ENCODE measurements around the gene MACROD2. TPM values are rescaled to one million over a fixed set of nuclear protein-coding genes. Genes with fewer than 3 reads are reported as not detected.

Gene MACROD2
- total RNA-seq, 4 donors from 2014 or later, result 8.7 to 17.8 (median 10.8) TPM

DNA sequence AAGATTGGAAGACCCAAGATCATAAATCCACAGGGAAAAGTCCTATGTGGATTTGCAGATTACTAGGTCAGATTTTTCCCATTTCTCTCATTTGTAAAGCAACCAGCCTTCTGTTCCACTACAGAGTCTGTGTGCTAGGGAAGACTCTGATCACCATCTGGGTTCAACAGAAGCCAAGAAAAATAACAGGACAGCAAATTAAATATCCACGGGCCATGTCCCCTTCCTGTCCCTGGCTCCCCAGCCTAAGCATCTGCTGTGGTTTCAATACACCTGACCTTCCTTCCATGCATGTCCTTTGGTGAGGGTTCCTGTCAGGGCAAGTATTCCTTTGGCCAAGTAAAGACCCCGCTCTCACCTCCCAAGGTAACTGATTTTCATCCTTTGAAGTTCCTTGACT lies 2019.1 kb downstream of the MACROD2 start:
- no peak overlapping the region for H3K27ac ChIP-seq
- 81 to 89% methylated on average over 2 of the region's 2 CpGs for WGBS, 2 donors

GRCh38 chr20:16017656-16018055 lies 2022.3 kb downstream of the MACROD2 start:
- DNase-seq, result no peak
- Histone ChIP-seq H3K27ac (no peak overlapping the region), H3K27me3 (no peaks in the 10 kb centered on the region), H3K9me3 (no peaks in the 10 kb centered on the region), H3K4me1 (no peaks in the 10 kb centered on the region), H3K4me3 (replicated peaks in 1 of 3) (no peak overlapping the region), H3K36me3 (no peaks in the 10 kb centered on the region)
- intact Hi-C loops (cut with DNase I), result no loop called here
- TF ChIP-seq POLR2A (IDR thresholded peaks at IDR 0.05), result no peak
- no peak for TF ChIP-seq CTCF (IDR thresholded peaks at IDR 0.05)
- 77 to 83% methylated on average over 1 of the region's 1 CpG for WGBS, 2 donors

More for the DNA sequence above, 2019.1 kb downstream of the MACROD2 start:
- TF ChIP-seq POLR2A (IDR thresholded peaks at IDR 0.05), result no peak
- DNase-seq, result no peak
- Histone ChIP-seq H3K36me3 (no peaks in the 10 kb centered on the region), H3K9me3 (no peaks in the 10 kb centered on the region), H3K27me3 (no peaks in the 10 kb centered on the region), H3K4me1 (no peaks in the 10 kb centered on the region), H3K4me3 (replicated peaks in 1 of 3) (no peak overlapping the region)
- intact Hi-C loops (cut with DNase I), result no loop called here

- no peaks in the 10 kb centered on the region for H3K4me1 ChIP-seq
- H3K27ac ChIP-seq, result no peak overlapping the region
- H3K27me3 ChIP-seq, result no peaks in the 10 kb centered on the region
- H3K4me3 ChIP-seq (replicated peaks in 1 of 3), result no peak overlapping the region
- no peak for DNase-seq
- H3K36me3 ChIP-seq, result no peaks in the 10 kb centered on the region
- TF ChIP-seq POLR2A (IDR thresholded peaks at IDR 0.05), result no peak
- TF ChIP-seq CTCF (IDR thresholded peaks at IDR 0.05), result no peak
- intact Hi-C loops (cut with DNase I), result no loop called here
- H3K9me3 ChIP-seq, result no peaks in the 10 kb centered on the region
These were observed 2023.6 kb downstream of the MACROD2 start for GRCh38 chr20:16018881-16019280.

DNA sequence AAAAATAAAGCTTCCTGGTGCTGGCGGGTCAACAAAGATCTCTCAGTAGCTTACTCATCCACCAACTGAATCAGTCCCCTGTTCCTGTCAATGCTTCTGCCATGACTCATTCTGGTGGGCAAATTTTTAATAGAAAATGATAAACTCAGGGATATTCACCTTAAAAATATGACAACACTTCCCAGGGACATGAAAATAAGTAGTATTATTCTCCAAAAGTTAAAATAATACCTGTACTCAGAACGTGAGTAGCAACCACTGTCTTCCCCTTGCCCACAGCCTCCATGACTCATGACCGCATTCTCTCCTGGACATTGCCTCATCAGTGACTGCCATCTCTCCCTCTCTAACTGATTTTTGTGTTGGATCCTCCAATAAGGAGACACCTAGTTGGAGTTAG lies 2025.7 kb downstream of the MACROD2 start:
- Histone ChIP-seq H3K4me3 (replicated peaks in 1 of 3) (no peak overlapping the region), H3K27ac (no peak overlapping the region), H3K36me3 (no peaks in the 10 kb centered on the region), H3K9me3 (no peaks in the 10 kb centered on the region), H3K4me1 (no peaks in the 10 kb centered on the region), H3K27me3 (no peaks in the 10 kb centered on the region)
- no peak for TF ChIP-seq POLR2A (IDR thresholded peaks at IDR 0.05)
- TF ChIP-seq CTCF (IDR thresholded peaks at IDR 0.05), result no peak
- no peak for DNase-seq
- intact Hi-C loops (cut with DNase I), result no loop called here
- 61 to 63% methylated on average over 3 of the region's 3 CpGs for WGBS, 2 donors

DNA sequence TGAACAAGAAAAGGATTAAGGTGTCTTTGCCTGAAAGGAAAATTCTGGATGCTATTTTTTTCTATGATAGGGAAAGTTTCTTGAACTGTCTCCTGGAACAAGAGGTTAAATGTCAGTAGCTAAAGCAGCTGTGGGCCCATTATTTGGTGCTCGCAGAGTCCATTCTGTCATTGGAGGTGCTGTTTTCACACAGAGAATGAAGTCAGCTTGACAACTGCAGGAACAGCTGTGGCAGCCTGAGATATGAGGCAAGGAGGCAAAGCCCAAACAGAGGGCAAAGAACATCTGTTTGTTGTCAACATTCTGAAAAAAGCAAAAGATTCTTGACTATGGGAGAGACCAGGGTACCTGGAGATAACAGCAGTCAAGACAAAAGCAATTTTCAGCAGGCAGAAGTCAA lies 2029.8 kb downstream of the MACROD2 start:
- TF ChIP-seq POLR2A (IDR thresholded peaks at IDR 0.05), result no peak
- no peak for TF ChIP-seq CTCF (IDR thresholded peaks at IDR 0.05)
- no peak for DNase-seq
- Histone ChIP-seq H3K36me3 (no peaks in the 10 kb centered on the region), H3K9me3 (no peaks in the 10 kb centered on the region), H3K4me1 (no peaks in the 10 kb centered on the region), H3K27me3 (no peaks in the 10 kb centered on the region), H3K27ac (no peak overlapping the region), H3K4me3 (replicated peaks in 1 of 3) (no peak overlapping the region)
- intact Hi-C loops (cut with DNase I), result no loop called here
- WGBS, 2 donors, result 87% methylated on average over 1 of the region's 1 CpG

GRCh38 chr20:16027686-16028085 lies 2032.4 kb downstream of the MACROD2 start:
- Histone ChIP-seq H3K4me3 (replicated peaks in 1 of 3) (no peak overlapping the region), H3K36me3 (no peaks in the 10 kb centered on the region), H3K4me1 (no peaks in the 10 kb centered on the region), H3K27ac (no peak overlapping the region), H3K9me3 (no peaks in the 10 kb centered on the region), H3K27me3 (no peaks in the 10 kb centered on the region)
- no peak for DNase-seq
- no peak for TF ChIP-seq CTCF (IDR thresholded peaks at IDR 0.05)
- TF ChIP-seq POLR2A (IDR thresholded peaks at IDR 0.05), result no peak
- intact Hi-C loops (cut with DNase I), result no loop called here
